Activated CD8-positive, alpha-beta memory T cell treated with anti-CD3 and anti-CD28 coated beads, Interleukin-2, amount 50 U/mL, for 48 hours (primary cell): ENCODE results near the gene RSPH1.

Experiments
- DNase-seq: peaks from one replicate; pipeline ENCODE4 v3.0.0-alpha.2; 2020

The RSPH1 gene

DNA sequence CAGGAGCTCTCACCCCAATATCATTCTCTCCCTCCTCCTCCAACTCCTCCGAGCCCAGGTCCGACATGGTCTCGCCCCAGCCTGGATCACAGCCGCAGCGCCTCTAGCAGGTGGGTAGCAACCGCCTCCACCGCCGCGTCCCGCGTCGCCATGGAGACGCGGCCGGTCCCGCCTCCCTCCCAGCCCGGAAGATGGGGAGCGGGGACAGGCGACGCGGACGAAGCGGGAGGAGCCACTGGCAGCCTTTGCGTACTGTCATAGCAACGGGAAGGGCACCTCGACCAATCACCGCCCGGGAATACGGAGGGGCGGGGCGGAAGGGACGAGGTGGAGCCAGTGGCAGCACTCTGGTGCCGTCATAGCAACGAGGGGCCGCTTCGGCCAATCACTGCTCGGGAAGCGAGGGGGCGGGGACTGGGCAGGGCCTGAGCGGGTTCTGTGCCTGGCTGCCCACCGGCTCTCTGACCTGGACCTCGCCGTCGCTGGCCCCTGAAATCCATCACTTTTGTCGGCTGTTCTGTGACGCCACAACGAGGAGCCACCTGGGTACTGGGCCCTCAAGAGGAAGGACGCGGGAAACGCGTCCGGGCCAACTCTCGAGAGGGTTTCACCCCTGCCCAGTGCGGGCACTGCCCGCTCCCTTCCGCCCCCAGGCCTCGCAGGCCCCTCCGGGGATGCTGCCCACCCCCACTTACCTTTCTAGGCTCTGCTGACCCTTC lies at the start of gene RSPH1:
Gene RSPH1, minus strand, starts transcription at position 105 of the 719 bp plus-strand sequence. Its CDS starts 38 bp downstream, at position 67.
- peak; percentile 99 for DNase-seq

DNA sequence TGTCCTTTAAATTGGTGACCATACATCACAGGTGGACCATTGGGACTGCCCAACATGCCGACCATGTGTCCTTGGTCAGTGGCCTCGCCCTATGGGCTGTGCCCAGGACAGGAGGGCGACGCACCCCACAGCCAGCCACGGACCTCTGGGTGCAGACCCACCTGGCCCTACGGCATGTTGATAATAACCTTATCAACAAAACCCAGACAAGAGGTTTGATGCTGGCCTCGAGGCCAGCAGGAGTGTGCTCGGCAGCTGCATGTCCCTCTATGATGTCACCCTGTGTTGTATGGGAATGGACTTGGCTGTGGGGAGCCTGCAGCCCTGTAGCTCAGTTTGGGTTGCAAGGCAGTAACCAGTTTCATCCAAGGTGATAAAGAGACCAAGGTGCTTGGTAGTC lies 49.7 kb upstream of the RSPH1 start:
- no peak for DNase-seq

DNA sequence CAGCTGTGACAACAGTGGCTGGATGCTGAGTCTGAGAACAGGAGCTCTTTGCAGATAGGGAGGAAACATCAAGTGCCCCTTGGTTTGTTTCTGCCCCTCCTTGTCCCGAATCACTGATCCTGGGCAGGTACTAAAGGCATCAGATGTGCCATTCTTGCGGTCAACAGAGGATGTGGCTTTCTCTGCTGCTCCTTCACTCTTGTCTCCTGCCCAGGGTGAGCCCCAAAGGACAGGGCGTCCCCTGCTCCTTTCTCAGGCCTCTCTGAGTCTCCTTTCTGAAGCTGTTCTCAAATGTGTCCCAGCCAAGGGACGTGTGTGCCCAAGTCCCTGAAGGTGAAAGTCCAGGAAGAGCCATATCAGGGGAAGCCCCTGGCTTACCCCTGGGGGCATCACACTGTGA lies 49.3 kb upstream of the RSPH1 start:
- no peak for DNase-seq

DNA sequence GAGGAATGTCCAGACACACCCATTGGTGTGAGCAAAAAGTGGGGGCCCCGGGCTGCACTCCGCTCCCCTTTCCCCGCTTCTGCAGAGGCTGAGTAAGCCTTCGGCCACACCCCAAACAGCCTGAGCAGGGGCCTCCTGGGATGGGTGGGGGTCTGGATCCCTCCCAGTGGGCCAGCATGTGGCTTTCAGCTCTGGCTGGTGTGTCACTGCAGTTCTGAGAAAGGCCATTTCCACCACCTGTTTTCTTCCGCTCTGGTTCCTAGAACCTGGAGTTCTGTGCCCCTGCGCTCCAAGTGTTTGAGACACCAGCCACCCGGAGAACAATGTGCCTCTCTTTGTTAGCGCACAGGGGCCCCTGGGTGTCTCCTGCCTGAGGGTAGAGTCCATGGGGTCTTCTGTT lies 48.5 kb upstream of the RSPH1 start:
- no peak for DNase-seq

DNA sequence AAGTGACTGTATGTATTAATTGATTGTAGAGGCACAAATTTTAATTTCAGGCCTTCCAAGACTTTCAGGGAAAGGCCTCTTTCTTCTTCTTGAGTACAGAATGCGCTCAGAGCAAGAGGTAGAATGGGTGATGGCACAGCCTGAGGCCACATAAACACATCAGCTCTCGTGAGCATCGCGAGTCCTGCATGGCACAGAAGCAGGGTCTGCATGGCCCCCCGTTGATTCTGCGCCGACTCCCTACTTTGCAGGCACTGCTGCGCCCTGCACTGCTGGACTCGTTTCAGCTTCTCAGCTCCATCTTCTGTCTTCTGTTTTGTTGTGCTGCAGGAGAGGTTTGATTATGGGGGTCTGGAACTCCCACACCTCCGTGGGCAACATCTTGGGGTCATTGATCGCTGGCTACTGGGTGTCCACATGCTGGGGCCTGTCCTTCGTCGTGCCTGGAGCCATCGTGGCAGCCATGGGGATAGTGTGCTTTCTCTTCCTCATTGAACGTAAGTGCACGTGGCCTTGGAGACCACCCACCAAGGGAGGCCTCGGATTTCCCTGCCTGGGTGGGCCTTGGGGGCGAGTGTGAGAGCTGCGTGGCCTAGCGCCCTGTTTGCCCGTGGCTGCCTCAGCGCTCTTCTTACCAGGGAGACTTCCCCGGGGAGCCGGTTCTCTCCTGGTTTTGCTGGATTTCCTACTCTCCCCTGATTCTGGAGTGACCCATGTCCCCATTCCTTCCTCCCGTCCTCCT lies 47.3 kb upstream of the RSPH1 start:
- DNase-seq: no peak

DNA sequence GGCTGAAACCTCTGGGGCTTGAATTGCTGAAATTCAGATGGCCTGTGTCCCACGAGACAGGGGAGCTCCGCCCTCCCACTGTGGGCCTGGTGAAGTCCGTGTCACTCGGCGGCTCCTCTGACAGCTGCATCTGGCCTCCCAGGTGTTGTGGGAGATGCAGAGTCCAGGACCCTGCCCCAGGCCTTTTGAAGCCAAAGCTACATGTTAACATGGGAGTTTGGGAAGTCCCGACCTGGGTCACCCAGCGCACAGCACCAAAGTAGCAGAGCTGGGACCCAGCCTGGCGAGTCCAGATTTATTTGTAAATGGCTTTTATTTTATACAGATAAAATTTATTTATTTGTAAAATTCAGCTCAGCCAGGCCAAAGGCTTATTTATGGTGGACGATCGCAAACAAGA lies 46.6 kb upstream of the RSPH1 start:
- DNase-seq: no peak

DNA sequence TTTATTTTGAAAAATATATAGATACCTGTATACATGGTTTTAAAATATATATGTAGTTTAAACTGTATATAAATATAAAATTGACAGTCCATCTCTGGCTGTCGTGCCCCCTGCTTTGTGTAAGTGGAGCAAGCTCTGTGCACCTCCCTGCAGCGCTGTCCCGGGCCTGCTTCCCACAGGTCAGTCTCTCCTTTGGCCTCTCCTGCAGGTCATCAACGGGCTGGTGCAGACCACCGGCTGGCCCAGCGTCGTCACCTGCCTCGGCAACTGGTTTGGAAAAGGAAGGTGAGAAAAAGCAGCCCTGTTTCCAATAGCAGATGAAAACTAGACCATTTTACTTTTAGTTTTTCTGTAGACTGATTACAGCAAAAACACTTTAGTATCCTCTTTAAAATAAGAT lies 46.2 kb upstream of the RSPH1 start:
- no peak for DNase-seq

DNA sequence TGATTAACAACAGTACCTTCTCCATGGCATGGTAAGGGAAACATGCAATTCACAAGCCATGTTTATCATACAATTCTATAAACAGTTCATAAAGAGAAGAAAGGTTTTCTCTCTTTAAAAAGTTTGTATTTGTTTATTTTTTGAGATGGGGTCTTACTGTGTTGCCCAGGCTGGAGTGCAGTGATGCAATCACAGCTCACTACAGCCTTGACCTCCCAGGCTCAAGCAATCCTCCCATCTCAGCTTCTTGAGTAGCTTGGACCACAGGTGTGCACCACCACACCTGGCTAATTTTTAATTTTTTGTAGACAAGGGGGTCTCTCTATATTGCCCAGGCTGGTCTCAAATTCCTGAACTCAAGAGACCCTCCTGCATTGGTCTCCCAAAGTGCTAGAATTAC lies 45.6 kb upstream of the RSPH1 start:
- no peak for DNase-seq

DNA sequence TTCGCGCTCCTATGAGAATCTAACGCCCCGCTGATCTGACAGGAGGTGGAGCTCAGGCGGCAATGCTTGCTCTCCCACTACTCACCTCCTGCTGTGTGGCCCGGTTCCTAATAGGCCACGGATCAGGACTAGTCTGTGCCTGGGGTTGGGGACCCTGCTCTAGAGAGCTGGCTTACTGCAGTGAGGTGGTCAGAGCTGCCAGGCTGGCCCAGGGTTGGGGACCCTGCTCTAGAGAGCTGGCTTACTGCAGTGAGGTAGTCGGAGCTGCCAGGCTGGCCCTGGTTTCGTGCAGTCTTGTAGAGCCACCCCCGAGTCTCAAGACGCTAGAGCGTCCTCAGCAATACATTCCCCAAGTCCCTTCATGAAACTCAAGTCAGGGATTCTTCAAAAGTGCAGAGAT lies 45.1 kb upstream of the RSPH1 start:
- no peak for DNase-seq

DNA sequence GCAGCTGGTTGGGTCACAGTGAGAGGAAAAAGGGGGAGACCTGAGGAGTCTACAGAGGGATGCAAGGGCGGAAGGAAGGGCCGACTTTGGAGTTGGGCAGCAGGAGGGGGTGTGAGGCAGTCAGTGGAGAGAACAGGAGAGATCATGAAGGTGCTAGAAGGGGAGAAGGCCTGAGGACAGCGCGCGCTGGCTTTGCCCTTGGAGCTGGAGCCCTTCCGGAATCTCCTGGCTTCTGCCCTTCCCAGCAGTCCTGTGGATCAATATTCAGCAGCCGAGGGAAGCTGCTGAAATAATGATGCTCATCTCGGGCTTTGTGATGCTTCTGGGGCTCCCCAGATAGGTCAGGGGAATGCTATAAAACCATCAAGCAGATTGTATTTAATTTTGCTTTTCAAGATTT lies 44.4 kb upstream of the RSPH1 start:
- DNase-seq: no peak

DNA sequence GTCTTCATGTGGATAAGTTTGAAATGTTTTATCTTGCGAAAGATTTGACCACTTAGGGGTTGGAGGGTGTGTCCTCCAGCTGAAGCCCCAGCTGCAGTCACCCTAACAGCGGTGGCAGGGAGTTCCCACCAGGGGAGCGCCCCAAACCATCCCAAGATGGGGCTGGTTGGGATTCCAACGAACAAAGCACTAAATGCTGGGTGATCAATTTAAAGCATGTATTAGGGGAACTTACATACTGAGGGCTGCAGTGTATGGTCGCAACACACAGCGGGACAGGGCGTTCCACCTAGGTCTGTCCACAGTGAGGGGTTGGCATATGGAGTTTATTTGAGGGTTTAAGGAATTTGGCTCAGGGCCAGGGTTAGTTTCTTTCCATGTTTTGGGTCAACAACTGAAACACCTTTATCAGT lies 43.9 kb upstream of the RSPH1 start:
- DNase-seq: no peak

DNA sequence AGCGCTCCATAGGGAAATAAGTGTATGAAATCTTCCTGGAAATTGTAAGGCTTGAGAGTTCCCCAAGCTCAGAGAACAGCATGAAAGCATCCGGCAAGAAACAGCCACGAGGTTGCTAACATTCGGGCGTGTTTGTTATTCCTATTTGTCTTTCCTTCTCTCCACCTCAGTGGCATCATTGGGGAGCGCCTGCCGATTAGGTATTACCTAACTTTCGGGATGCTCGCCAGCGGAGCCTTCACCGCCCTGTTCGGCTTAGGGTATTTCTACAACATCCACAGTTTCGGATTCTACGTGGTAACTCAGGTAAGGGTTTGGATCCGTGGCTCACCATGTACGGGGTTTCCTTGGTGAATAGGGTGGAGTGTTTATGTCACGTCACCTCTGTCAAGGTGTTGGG lies 43.3 kb upstream of the RSPH1 start:
- DNase-seq: no peak

DNA sequence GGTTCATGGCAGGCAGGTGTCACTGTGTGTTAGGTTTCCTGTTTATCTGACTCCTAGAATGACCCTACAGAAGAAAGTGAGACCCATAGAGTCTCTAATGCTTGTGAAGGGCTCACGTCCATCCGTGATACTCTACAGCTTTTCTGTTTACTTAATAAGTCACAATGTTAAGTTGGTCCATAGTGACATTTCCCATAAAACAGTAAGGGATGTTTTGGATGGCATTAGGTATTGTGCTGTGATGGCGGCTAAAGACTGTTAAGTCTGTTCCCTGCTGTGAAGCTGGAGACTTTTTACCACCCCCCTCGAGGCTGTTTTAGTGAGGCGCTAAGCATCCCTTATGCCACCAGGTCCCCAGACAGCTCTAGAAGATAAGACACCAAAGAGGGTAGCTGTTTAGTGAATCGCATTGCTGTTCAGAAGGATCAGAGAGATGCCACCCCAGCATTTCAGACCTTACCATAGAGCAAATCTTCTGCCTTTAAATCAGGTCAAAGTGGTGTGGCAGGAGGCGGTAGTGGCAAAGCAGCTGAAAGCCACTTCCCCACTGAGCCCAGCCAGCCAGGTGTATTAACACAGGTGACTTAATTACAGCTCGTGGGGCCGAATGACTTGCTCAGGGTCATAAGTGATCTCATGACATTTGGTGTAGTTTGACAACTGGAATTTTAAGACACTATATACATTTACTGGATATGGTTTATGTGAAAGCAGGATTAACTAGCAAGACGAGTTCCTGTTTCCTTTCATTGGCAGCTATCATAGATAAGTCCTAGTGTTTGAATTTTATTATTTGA lies 42.7 kb upstream of the RSPH1 start:
- DNase-seq: no peak

DNA sequence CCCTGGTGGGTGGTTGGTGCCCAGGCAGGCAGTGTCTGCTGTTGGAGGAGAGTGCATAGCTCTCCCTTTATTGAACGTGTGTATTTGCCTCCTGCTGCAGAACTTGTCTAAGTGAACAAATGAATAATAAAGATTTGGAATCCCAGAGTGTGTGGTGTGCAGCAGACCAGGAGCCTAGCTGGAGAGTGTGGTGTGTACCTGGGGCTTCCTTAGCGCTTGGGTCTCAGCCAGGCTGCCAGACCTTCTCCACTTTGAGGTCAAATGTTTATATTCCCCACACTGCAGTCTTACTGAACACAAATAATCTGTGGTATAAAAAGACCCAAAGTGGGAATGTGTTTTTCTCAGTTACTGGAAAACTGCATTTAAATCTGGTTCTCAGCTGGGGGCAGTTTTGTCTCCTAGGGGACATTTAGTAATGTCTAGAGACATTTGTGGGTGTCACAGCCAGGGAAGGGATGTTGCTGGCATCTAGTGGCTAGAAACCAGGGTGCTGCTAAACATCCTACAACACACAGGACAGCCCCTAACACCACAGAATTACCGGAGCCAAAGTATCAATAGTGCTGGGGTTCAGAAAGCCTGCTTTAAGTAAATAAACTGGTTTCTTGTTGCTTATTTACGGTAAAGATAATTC lies 41.2 kb upstream of the RSPH1 start:
- DNase-seq: no peak

DNA sequence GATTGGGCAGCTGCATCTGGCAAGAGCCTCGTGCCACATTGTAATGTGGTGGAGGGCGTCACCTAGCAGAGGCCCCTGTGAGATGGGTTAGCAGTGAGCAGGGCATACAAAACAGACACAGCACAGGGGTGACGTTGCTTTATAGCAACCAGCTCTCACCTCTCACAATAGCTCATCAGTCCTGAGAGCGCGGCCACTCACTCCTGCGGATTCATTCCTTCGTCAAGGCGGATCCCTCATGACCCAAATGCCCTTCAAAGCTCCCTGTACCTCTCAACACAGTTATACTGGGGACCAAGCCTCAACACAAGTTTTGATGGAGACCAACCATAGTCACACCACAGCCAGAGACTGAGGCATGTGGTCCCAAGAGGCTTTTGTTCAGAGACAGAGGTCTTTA lies 40.6 kb upstream of the RSPH1 start:
- no peak for DNase-seq

DNA sequence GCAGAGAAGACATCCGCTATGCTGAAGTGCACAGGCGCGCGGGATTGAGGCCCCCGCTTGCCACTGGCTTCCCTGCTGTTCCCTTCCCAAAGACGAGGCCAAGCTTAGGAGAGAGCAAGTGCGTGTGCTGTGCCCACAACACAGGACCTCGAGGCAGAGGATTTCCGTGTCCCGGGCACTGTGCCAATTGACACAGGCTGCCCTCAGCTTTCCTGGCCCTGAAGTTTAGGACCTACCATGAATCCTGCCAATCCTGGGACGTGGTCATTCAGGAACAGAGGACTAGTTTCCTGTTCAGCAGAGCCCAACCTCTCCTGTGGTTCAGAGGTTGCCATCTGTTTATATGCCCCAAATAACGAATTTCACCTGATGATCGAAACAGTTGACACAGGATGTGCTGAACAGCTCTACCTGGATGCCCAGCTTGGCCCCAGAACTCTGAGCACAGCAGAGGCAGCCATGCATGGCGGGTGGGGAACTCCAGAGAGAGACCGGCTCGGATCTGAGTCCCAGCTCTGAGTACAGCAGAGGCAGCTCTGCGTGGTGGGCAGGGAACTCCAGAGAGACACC lies 39.7 kb upstream of the RSPH1 start:
- peak; percentile 45 for DNase-seq

DNA sequence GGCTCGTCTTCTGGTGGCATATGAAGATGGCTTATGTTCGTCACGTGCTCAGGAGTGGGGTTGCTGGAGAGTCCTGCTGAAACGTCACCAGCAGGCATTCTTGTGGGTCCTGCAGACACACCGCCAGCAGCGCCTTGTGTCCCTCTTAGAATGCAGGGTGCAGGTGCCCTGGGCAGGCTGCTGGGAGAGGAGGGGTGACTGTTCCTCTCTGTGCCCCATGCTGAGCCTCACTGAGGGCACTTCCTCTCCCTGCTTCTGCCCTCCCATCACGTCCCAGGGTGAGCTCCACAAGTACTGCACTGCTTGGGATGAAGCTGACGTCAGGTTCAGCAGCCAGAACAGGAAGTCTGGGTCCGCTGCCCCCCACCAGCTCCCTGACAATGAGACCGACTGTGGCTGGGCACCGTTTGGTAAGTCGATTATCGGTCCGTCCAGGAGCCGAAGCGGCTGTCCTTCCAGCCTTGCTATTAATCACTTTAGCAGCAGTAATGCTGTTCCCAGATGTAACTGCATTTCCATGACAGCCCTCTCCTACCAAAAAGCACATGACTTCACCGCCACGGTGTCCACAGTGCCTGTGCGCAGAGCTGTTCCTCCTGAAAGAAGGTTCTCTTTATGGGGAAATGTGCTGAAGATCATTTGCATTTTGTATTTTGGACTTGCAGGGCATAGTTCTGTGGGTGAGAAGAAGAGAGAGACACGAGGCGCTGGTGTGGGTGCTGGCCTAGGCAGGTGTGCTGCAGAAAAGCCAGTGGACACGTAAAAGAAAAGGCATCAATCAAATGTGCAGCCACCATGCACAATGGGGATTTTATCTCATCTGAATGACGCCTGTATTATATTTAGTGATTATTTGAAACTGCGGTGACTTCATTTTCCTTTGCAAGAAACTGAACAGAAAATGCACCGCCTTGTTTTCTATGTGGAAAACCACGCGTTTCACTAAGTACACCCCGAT lies 38.7 kb upstream of the RSPH1 start:
- DNase-seq: peak; percentile 50

DNA sequence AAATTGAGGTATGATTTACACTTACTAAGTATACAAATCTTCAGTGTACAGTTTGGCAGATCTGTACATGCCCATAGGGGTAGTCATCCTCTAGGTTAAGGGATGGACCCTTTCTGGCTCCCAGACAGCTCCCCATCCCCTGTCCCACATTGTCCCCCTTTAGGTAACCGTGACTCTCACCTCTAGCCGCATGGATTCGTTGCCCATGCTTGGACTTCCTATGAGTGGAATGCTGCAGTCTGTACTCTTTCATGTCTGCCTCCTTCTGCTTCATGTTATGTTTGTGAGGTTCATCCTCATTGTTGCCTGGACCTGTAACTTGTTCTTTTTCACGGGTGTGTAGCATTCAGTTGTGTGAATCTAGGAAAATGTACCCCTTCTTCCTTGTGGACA lies 37.9 kb upstream of the RSPH1 start:
- DNase-seq: peak; percentile 26

DNA sequence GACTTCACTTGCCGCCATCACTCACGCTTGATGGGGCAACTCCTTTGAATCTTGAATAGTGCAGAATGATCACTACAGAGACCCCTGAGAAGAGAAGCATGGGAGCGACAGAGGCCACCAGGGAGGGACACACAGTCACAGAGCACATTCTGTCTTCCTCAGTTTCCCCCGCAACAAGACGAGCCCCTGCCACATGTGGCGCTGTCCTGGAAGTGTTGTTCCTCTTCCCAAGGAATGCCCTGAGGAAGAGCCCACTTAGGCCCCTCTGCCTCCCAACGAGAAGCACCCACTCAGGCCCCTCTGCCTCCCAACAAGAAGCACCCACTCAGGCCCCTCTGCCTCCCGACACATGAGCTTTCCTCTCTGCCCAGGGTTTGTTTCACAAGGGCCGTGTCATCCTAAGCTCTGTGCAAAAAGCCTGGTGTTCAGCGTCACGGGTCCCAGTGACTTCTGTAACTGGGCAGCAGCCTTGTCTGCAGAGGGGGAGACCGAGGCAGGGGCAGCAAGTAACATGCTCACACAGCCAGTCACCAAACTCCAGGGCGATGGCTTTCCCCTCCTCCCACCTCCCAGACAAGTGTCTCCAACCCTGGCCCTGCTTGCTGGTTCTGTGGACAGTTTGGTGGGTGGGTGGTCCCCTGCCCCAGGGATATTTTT lies 37.4 kb upstream of the RSPH1 start:
- peak; percentile 46 for DNase-seq

DNA sequence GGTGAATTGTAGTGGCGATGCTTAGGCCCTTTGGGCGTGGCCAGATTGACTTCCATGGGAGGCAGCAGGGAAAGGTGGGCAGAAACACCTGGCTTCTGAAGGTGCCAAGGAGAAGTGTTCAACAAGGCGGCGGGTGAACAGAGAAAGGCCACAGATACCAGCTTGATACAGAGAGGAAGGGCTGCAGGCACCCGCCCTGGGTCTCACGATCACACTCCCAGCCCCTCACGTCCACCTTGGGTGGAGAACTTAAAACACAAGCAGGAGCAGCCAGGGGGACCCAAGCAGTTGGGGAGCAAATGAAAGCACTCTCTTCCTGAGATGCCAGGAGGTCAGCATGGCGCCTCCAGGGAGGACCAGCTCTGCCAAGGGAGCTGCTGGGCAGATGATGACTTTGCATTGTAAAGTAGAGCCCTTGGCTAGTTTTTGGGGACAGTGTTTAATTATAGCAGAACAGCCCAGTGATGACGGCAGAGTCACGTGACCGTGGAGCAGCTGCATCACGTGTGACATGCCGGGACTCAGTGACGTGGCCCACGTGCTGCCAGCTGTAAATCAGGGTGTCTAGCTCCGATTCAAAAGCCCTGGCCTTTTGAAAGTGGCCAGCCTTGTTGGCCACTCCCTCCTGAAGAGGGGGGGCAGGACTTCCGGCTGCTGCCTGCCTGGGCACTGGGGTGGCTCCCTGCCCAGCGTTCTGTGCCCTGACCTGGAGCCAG lies 36.6 kb upstream of the RSPH1 start:
- peak; percentile 22 for DNase-seq

DNA sequence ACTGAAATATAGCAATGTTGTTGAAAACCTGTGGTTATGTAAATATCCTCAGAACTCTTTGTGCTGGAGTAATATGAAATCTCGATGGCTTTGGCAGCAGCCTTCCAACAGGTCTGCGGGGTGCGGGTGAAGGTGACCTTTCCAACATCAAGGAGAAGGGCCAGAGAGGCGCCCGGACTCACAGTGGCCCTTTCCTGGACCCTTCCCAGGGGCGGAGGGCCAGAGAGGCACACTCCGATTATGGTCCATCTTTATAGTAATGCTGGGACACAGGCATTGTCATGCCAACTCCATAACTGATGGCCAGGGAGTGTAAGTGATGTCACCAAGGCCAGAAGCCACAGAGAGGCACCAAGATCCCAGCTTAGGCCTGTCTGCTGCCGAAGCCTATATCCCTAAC lies 35.7 kb upstream of the RSPH1 start:
- peak; percentile 33 for DNase-seq
